Suprapubic skin (tissue), 4 donors: ENCODE measurements around the gene NR2F1-AS1. TPM values are rescaled to one million over a fixed set of nuclear protein-coding genes. Genes with fewer than 3 reads are reported as not detected.
"Not testable (repeated sequence)": the region's sequence is repeated elsewhere in the genome, so short reads cannot be mapped to it uniquely, and the experiment has no call there.

Experiments
- DNase-seq, 2 donors: peaks; one replicate each; pipeline ENCODE4 v3.0.0-alpha.2; 2019; ENCODE audit warnings: low spot score in 2 of 2
- H3K27ac ChIP-seq: fragments of 200-600 bp; sonication (generic); one replicate; pipeline ENCODE4 v1.5.1; 2019
- H3K27me3 ChIP-seq: fragments of 200-600 bp; sonication (generic); one replicate; pipeline ENCODE4 v1.5.1; 2019
- H3K36me3 ChIP-seq: fragments of 200-600 bp; sonication (generic); one replicate; pipeline ENCODE4 v1.5.1; 2019
- H3K4me1 ChIP-seq: fragments of 200-600 bp; sonication (generic); one replicate; pipeline ENCODE4 v1.5.1; 2019
- H3K4me3 ChIP-seq: fragments of 200-600 bp; sonication (generic); one replicate; pipeline ENCODE4 v1.5.1; 2019; ENCODE audit warnings: mild to moderate bottlenecking
- H3K9me3 ChIP-seq: fragments of 200-600 bp; sonication (generic); one replicate; pipeline ENCODE4 v1.5.1; 2019
- EP300 ChIP-seq: sonication (generic); formaldehyde crosslinking; IDR thresholded peaks from one replicate; pipeline ENCODE4 v1.6.1; 2017; ENCODE audit warnings: antibody characterized with exemption
- POLR2A ChIP-seq, 2 donors: fragments of 450-650 bp; IDR thresholded peaks; one replicate each; pipeline ENCODE4 v1.6.1; 2017; ENCODE audit warnings: antibody characterized with exemption in 2 of 2, mild to moderate bottlenecking in 2 of 2, moderate library complexity in 2 of 2
- POLR2AphosphoS5 ChIP-seq, 3 donors: sonication (generic); formaldehyde crosslinking; IDR thresholded peaks; one replicate each; pipeline ENCODE4 v1.6.1; 2017; ENCODE audit warnings: antibody characterized with exemption in 3 of 3
- WGBS: methylation state at CpG from one replicate; pipeline ENCODE4 v1.1.5; 2018; 5-methylcytosine and 5-hydroxymethylcytosine counted together
- total RNA-seq, 4 donors: library from RNA; depleted of rRNA; stranded (reverse); fragments of >200 nt; gene quantifications; one replicate each; pipeline ENCODE4 v1.1.0, GENCODE V29; 2016
- TF ChIP-seq, protein P1 (sequence below), 2 donors: fragments of 200-600 bp in 1 of 2; fragments of 450-650 bp in 1 of 2; sonication (generic) in 1 of 2; IDR thresholded peaks; one replicate each; pipeline ENCODE4 v1.5.1; 2016 to 2019; ENCODE audit warnings: antibody characterized with exemption in 2 of 2, mild to moderate bottlenecking in 1 of 2, moderate library complexity in 1 of 2

NR2F1-AS1 gene
- total RNA-seq, 4 donors from 2014 or later, result 0.76 to 1.4 (median 1.2) TPM

DNA sequence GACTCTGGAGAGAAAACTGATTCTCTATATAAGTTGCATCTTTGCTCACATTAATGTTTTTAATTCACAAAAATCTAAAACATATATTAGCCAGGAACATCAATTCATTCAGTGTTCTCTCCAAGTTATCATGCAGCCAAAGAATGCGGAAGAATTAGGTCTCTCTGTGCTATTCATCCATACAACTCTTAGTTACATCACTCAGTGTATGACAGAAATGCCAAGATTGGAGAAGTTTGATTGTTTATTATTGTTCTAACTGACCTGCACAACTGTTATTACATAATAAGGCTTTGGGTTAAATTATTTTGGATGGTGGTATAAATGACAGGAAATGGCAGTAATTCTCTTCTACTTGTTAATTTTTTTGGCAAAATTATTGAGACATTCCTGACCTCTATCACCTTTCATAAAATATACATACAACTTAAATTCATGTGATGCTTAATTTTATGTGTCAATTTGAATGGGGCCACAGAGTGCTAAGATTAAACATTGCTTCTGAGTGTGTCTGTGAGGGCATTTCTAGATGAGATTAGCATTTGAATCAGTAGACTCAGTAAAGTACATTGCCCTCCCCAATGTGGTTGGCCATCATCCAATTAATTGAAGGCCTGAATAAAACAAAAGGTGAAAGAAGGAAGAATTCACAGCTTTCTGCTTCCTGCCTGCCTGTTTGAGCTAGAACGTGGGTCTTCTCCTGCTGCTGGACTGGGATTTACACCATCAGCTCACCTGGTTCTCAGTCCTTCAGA, 70.2 kb downstream of the NR2F1-AS1 start:
- no peak overlapping the region for H3K27ac ChIP-seq
- H3K27me3 ChIP-seq, result no peaks in the 10 kb centered on the region
- no peak overlapping the region for H3K4me3 ChIP-seq
- TF ChIP-seq POLR2AphosphoS5 (IDR thresholded peaks at IDR 0.05) (no peak), POLR2A (IDR thresholded peaks at IDR 0.05) (no peak), EP300 (no peak)
- TF ChIP-seq, protein P1, sequence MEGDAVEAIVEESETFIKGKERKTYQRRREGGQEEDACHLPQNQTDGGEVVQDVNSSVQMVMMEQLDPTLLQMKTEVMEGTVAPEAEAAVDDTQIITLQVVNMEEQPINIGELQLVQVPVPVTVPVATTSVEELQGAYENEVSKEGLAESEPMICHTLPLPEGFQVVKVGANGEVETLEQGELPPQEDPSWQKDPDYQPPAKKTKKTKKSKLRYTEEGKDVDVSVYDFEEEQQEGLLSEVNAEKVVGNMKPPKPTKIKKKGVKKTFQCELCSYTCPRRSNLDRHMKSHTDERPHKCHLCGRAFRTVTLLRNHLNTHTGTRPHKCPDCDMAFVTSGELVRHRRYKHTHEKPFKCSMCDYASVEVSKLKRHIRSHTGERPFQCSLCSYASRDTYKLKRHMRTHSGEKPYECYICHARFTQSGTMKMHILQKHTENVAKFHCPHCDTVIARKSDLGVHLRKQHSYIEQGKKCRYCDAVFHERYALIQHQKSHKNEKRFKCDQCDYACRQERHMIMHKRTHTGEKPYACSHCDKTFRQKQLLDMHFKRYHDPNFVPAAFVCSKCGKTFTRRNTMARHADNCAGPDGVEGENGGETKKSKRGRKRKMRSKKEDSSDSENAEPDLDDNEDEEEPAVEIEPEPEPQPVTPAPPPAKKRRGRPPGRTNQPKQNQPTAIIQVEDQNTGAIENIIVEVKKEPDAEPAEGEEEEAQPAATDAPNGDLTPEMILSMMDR (IDR thresholded peaks at IDR 0.05), result no peak
- no peaks in the 10 kb centered on the region for H3K36me3 ChIP-seq
- H3K9me3 ChIP-seq, result no peaks in the 10 kb centered on the region
- WGBS, result 87% methylated on average over 2 of the region's 2 CpGs
- DNase-seq, result no peak
- no peaks in the 10 kb centered on the region for H3K4me1 ChIP-seq

DNA sequence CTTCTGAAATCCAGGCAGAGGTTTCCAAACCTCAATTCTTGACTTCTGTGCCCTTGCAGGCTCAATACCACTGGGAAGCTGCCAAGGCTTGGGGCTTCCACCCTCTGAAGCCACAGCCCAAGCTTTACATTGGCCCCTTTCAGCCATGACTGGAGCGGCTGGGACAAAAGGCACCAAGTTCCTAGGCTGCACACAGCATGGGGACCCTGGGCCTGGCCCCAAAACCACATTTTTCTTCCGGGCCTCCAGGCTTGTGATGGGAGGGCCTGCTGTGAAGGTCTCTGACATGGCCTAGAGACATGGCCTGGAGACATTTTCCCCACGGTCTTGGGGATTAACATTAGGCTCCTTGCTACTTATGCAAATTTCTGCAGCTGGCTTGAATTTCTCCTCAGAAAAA, 75.5 kb downstream of the NR2F1-AS1 start:
- not testable (repeated sequence) for H3K4me1 ChIP-seq, H3K36me3 ChIP-seq, H3K27me3 ChIP-seq, H3K27ac ChIP-seq, H3K9me3 ChIP-seq, H3K4me3 ChIP-seq, DNase-seq
- whole genome bisulfite sequencing, result 94% methylated on average over 3 of the region's 3 CpGs

DNA sequence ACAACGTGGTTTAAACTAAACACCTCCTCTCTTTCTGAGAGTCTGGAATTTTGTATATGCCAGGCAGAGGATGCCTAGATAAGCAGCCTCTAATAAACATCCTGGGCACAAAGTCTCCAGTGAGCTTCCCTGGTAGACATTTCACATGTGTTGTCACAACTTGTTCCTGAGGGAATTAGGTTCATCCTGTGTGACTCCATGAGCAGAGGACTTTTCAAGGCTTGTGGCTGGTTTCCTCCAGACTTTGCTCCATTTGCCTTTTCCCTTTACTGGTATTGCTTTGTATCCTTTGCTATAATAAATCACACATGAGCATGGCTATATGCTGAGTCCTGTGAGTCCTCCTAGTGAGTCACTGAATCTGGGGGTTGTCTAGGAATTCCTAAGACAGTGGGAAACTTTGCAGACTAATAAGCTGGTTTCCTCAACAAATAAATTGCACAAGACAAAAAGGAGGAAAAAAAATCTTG, 77.4 kb downstream of the NR2F1-AS1 start:
- TF ChIP-seq POLR2AphosphoS5 (IDR thresholded peaks at IDR 0.05), result no peak
- TF ChIP-seq EP300, result no peak
- no peak for TF ChIP-seq POLR2A (IDR thresholded peaks at IDR 0.05)
- TF ChIP-seq, protein P1 (IDR thresholded peaks at IDR 0.05), result no peak
- Histone ChIP-seq H3K4me3 (no peak overlapping the region), H3K36me3 (no peaks in the 10 kb centered on the region), H3K27me3 (no peaks in the 10 kb centered on the region), H3K4me1 (no peaks in the 10 kb centered on the region), H3K9me3 (no peaks in the 10 kb centered on the region), H3K27ac (no peak overlapping the region)
- 75% methylated on average over 1 of the region's 1 CpG for WGBS
- DNase-seq, result no peak

DNA sequence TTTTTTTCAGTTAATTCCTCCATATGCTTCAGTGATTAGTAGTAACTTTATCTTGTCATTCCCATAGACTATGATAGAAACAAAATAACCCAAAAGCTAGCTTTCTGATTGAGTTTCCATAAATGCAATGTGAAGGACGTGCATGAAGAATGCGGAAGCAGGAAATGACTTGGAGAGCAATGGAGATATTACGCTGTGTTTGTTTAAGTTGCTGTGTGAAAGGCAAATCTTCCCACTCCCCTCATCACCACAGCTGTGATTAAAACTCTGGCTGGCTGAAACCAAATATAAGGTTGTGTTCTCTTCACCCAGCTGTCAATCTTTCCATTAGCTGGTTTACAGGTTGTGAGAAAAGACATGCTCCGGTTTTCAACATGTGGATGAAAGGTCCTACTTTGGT, 83.9 kb downstream of the NR2F1-AS1 start:
- no peak for DNase-seq
- no peak overlapping the region for H3K4me3 ChIP-seq
- TF ChIP-seq, protein P1 (IDR thresholded peaks at IDR 0.05), result no peak
- no peak for TF ChIP-seq POLR2AphosphoS5 (IDR thresholded peaks at IDR 0.05)
- no peak for TF ChIP-seq EP300
- TF ChIP-seq POLR2A (IDR thresholded peaks at IDR 0.05), result no peak
- H3K9me3 ChIP-seq, result no peaks in the 10 kb centered on the region
- H3K27ac ChIP-seq, result no peak overlapping the region
- H3K4me1 ChIP-seq, result no peaks in the 10 kb centered on the region
- no peaks in the 10 kb centered on the region for H3K36me3 ChIP-seq
- H3K27me3 ChIP-seq, result no peaks in the 10 kb centered on the region
- 88% methylated on average over 4 of the region's 4 CpGs for WGBS

DNA sequence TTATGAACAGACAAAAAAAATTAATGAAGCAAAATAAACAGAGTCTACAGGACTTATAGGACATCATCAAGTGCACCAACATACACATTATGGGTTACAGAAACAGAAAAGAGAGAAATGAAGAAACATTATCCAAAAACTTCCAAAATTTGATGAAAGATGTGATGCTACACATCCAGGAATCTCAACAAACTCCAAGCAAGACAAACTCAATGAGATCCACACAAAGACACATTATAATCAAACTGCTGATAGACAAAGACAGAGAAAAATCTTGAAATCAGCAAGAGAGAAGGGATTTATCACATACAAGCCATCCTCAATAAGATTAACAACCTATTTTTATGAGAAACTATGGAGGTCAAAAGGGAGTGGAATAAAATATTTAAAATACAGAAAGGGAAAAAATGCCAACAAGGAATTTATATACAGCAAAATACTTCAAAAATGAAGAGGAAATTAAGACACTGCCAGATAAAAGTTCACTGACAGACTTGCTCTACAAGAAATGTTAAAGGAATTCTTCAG, 101.0 kb downstream of the NR2F1-AS1 start:
- TF ChIP-seq POLR2AphosphoS5 (IDR thresholded peaks at IDR 0.05), result no peak
- TF ChIP-seq POLR2A (IDR thresholded peaks at IDR 0.05), result no peak
- no peak for TF ChIP-seq EP300
- TF ChIP-seq, protein P1 (IDR thresholded peaks at IDR 0.05), result no peak
- Histone ChIP-seq H3K36me3 (no peaks in the 10 kb centered on the region), H3K9me3 (peaks cover 14% of the 10 kb centered on the region), H3K27ac (no peak overlapping the region), H3K4me1 (no peaks in the 10 kb centered on the region), H3K4me3 (no peak overlapping the region), H3K27me3 (no peaks in the 10 kb centered on the region)
- DNase-seq, result no peak
